ENCODE data around the gene CCNI2.
A peak's percentile ranks its signal among the peaks of the same experiment; 100 is the strongest.

CCNI2 gene

DNA sequence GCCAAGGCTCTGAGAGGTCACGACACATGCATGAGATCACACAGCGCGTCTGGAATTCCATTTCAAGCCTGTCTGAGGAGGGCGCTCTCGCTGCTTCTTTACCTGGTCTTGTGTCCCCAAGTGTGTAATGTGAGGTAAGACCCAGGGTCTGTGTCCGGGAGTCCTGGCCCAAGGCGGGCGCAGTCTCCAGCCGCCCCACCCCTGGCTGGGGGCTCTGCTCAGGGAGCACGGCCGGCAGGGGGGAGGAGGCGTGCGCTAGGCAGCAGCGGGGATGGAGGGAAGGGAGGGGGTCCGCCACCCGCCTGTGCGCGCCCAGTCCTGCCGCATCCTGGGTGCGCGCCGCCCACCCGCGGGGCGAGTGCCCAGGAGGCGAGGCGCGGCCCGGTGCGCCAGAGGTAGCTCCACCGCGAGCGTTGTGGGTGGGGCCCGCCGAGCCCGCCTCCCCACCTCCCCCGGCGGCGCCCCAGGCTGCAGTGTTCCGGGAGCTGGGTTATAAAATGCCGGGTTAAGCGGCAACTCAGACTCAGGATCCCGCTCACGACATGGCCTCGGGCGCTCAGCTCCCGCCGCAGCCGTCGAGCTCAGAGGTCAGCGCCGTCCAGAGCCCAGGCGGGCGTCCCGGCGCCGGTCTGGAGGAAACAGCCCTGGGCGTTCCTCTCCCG is at the start of gene CCNI2:
Gene CCNI2, plus strand, starts transcription at position 473 of the 662 bp plus-strand sequence. Its CDS starts 70 bp downstream, at position 543.
- peak; percentile 26 to 32 for DNase-seq (ENCODE audit: low read depth in 2 of 2)

DNA sequence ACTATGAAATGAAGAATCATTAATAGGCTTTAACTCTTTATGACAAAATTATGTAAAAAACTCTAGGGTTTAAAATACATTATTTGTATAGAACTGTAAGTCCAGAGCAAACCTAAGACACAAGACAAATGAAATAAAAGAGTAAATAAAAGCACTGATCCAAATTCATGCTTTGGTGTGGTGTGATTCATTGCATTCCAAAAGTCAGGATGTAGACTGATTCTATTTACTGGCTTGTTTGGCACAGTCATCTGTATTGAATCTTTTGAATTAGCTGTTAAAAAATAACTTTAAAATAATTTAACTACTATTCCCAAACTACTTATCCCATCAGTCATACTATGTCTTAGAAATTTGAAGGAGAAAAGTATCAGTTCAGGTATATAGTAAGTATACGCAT is 42.4 kb upstream of the CCNI2 start:
- DNase-seq (ENCODE audit: low read depth in 2 of 2), result no peak

DNA sequence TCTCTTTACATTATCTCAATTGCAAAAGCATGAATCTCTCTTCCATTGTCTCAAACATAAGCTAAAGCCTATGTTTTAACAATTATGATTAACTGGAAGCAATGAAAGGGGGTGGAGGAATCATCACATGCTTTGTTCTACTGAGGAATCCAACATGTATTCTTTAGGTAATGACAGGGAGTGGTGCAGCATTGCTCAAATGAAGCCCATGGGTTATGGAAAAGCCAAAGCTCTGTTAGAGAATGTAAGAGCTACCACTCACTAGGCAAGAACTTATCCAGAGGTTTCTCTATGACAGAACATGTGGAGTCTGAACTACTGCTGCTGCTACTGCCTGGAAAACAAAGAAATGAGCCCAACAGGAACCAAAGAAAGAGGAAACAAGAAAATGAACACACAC is 38.6 kb upstream of the CCNI2 start:
- no peak for DNase-seq (ENCODE audit: low read depth in 2 of 2)

GRCh38 chr5:132714456-132715307 is 32.5 kb upstream of the CCNI2 start:
- DNase-seq (ENCODE audit: low read depth in 2 of 2), result no peak

DNA sequence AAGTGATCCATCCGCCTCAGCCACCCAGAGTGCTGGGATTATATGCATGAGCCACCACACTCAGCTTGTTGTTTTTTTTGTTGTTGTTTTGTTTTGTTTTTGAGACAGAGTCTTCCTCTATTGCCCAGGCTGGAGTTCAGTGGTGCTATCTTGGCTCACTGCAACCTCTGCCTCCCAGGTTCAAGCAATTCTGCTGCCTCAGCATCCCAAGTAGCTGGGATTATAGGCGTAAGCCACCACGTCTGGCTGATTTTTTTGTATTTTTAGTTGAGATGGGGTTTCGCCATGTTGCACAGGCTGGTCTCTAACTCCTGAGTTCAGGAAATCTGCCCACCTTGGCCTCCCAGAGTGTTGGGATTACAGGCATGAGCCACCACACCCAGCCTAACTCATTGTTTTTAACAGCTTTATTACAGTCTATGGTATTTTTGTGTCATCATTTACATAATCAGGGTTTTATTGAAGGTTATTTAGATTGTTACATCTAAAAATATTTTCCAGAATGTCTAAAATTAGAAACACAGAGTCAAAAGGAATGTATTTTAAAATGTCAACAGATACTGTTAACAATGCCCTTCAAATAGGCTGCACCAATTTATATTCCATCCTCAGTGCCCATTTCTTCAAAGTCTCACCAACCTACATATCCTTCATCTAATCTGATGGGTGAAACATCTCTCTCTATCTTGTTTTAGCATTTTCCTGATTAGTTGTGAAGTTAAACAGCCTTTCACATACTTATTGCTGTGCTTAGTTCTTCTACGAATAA is 28.5 kb upstream of the CCNI2 start:
- no peak for DNase-seq (ENCODE audit: low read depth in 2 of 2)

- DNase-seq (ENCODE audit: low read depth in 2 of 2), result no peak
Observed at GRCh38 chr5:132725745-132726144, 21.5 kb upstream of the CCNI2 start.

DNA sequence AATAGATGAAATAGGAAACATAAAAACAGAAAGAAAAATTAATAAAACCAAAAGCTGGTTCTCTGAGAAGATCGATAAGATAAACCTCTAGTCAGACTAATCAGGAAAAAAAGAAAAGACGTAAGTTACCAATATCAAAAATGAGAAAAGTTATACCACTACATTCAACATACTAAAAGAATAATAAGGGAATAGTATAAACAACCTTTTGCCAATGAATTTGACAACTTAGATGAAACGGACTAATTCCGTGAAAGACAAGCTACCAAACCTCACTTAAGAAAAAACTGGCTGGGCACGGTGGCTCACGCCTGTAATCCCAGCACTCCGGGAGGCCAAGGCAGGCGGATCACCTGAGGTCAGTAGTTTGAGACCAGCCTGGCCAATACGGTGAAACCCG is 17.3 kb upstream of the CCNI2 start:
- no peak for DNase-seq (ENCODE audit: low read depth in 2 of 2)

DNA sequence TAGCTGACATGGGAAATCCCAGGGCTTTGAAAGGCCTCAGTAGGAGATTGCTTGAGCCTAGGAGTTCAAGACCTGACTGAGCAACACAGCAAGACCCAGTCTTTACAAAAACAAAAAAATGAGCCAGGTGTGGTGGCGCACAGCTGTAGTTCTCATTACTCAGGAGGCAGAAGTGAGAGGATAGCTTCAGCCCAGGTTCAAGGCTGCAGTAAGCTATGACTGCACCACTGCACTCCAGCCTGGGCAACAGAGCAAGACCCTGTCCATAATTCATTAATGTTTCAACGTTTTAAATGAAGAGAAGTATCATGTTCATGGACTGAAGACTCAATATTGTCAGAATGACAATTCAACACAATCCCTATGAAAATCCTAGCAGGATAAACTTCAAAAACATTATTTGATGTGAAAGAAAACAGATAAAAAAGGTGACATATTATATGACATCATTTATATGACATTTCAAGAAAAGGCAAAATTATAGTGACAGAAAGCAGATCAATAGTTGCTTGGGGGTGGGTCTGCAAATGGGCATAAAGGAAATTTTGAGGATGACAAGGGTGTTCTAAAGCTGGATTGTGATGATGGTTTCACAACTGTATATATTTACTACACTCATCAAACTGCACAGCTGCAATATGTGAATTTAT is 13.6 kb upstream of the CCNI2 start:
- no peak for DNase-seq (ENCODE audit: low read depth in 2 of 2)

DNA sequence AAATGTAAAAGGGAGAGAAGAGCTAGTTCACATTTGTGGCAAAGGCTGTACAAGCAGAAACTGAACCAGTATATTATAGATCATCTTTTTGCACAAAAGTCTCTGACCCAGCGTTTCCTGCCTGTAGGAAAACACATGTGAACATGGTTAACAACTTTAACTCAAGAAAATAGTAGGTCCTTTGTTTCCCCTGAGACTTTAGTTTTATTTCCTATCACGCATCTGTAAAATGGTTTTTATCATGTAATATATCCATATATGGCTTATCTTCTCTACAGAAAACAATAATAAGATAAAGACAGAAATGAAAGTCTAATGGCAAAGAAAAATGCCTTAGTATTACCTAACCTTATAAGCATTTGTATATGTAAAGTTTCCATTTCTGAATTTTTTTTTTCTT is 12.5 kb upstream of the CCNI2 start:
- no peak for DNase-seq (ENCODE audit: low read depth in 2 of 2)

GRCh38 chr5:132736853-132737833 is 10.1 kb upstream of the CCNI2 start, which contains the start of gene KIF3A:
Gene KIF3A, minus strand, starts transcription at chr5:132737546. Its CDS starts 127 bp downstream, at chr5:132737419.
- DNase-seq (ENCODE audit: low read depth in 2 of 2), result peak; percentile 92 to 97

GRCh38 chr5:132737982-132738681 is 9.1 kb upstream of the CCNI2 start:
- DNase-seq (ENCODE audit: low read depth in 2 of 2), result no peak

DNA sequence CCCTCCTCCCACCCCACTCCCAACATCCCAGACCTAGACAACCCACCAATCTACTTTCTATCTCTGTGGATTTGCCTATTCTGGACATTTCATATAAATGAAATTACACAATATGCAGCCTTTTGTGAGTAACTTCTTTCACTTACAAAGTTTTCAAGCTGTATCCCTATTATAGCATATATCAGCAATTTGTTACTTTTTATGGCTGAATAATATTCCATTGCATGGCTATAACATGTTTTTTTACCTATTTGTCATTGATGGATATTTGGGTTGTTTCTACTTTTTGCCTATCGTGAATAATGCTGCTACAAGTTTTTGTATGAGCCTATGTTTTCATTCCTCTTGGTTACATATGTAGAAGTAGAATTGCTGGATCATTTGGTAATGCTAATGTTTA is 8.0 kb upstream of the CCNI2 start:
- DNase-seq (ENCODE audit: low read depth in 2 of 2), result no peak

DNA sequence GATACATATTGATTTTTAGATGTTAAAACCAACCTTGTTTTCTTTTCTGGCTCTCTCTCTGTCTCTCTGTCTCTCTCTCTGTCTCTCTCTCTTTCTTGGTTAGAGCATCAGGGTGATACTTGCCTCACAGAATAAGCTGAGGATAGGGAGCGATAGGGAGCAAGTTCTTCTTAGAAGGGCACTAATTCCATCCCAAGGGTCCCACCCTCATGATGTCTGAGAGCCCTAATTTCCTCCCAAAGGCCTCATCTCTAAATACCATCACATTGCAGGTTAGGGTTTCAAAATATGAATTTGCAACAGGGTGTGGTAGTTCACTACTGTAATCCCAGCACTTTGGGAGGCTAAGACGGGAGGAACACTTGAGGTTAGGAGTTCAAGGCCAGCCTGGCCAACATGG is 5.1 kb upstream of the CCNI2 start:
- DNase-seq (ENCODE audit: low read depth in 2 of 2), result no peak

DNA sequence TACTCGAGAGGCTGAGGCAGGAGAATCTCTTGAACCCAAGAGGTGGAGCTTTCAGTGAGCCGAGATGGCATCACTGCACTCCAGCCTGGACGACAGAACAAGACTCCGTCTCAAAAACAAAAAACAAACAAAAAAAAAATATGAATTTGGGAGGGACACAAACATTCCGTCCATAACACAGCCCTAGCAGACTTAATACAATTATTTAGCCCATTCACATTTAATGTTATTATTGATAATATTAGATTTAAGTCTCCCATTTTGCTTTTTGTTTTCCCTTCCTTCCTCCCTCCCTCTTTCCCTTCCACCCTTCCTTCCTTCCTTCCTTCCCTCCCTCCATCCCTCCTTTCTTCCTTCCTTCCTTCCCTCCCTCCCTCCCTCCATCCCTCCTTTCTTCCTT is 4.6 kb upstream of the CCNI2 start:
- no peak for DNase-seq (ENCODE audit: low read depth in 2 of 2)

DNA sequence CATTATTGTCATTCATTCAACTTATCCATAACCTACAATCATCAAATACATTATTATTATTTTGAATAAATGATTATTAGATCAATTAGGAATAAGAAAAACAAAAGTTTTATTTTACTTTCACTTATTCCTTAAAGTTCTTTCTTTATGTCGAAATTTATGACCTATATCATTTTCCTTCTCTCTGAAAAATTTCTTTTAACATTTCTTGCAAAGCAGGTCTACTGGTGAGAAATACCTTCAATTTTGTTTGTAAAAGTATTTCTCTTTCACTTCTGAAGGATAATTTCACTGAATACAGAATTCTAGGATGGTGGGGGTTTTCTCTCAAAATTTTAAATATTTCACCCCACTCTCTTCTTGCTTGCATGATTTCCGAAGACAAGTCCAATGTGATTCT is 2.6 kb upstream of the CCNI2 start:
- DNase-seq (ENCODE audit: low read depth in 2 of 2), result no peak

GRCh38 chr5:132746592-132746953 is 653 bp upstream of the CCNI2 start:
- DNase-seq (ENCODE audit: low read depth in 2 of 2), result no peak

DNA sequence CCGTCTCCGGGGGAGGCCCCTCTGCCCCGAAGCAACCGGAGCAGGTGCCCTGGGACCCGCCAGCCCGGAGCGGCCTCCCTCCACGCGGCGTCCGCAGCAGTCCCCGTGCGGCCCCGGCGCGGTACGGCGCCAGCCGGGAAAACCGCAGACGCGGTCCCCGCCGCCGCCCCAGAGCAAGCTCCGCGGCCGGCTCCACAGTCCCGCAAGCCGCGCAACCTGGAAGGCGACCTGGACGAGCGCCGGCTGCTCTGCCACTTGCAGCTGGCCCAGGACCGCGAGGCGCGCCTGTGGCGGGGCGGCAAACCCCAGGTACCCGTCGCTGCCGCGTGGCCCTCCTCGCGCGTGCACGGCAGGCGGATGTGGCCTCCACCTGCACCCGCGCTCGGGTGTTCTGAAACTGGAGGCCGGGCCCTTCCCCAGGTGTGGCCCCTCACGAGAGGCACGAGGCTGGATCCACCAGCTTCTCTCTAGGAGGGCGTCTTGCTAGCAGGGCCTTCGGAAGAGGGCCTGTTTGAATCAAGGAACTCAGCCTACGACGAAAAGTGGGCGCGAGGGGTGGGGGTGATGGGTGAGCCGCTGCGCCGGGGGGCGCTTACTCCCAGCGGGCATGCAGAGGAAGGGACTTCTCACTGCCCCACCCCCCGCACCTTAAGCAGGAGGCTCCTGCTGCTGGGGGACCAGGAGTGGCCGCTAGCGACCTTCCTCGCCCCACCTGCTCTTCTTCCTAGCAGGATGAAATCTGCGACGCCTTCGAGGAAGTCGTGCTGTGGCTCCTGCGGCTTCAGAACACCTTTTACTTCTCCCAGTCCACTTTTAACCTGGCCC is 602 bp downstream of the CCNI2 start:
- no peak for DNase-seq (ENCODE audit: low read depth in 2 of 2)

- DNase-seq (ENCODE audit: low read depth in 2 of 2), result no peak
Observed at GRCh38 chr5:132748522-132749000, 1.3 kb downstream of the CCNI2 start.

- no peak for DNase-seq (ENCODE audit: low read depth in 2 of 2)
Observed at GRCh38 chr5:132749506-132749905, 2.3 kb downstream of the CCNI2 start.
